ENCODE measurements around the gene ART1.

ART1 gene

DNA sequence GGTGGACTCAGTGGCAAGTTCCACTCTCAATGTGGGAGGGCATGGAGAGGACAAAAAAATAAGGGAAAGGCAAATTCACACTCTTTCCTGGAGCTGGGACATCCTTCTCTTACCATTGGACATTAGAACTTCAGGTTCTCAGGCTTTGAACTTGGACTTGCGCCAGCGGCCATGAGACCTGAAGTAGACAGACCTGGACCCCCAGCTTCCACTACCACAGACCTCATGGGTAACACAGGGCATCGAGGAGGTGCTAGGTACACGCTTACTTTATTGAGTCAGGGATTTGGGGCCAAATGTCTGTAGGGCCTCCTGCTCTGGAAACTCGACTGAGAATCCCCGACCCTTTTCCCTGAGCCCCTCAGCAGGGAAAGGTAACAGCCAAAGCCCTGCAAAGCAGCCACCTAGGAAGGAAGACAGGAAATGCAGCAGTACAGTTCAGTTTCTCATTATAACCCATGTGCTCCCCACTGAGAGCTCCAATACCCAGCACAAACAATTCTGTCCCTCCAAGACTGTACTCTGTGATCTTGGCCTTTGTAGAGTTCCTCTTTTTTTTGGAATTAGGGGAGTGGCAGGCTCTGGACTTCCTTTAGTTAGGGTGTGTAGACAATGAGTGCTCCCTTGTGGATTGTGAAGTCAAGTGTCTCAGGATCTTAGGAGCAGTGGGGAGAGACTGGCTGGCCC, 20.6 kb downstream of the ART1 start:
- DNase-seq (ENCODE audit: low read depth in 1 of 2, low spot score in 1 of 2) = no peak

DNA sequence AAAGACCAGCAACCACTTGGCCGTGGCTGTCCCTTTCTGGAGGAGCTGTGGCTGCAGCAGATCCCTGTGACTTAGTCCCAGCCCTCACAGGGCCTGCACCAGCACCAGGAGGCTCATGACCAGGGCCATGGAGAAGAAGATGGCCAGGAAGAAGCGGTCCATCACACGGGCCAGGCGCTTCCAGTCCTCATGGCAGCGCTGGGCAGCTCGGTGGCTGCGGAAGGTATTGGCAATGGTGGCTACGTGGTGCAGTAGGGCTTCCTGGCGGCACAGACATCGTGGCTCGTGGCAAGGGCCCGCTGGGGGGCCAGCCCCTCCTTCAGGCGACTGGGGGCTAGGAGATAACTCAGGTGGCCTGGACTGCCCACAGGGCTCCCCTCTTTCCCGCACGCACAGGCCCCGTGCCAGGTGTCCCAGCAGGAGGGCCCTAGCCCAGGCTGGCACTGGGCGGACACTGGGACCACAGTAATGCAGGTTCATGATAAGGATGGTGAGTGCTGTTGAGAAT, 21.1 kb downstream of the ART1 start:
- DNase-seq (ENCODE audit: low read depth in 1 of 2, low spot score in 1 of 2) = no peak

DNA sequence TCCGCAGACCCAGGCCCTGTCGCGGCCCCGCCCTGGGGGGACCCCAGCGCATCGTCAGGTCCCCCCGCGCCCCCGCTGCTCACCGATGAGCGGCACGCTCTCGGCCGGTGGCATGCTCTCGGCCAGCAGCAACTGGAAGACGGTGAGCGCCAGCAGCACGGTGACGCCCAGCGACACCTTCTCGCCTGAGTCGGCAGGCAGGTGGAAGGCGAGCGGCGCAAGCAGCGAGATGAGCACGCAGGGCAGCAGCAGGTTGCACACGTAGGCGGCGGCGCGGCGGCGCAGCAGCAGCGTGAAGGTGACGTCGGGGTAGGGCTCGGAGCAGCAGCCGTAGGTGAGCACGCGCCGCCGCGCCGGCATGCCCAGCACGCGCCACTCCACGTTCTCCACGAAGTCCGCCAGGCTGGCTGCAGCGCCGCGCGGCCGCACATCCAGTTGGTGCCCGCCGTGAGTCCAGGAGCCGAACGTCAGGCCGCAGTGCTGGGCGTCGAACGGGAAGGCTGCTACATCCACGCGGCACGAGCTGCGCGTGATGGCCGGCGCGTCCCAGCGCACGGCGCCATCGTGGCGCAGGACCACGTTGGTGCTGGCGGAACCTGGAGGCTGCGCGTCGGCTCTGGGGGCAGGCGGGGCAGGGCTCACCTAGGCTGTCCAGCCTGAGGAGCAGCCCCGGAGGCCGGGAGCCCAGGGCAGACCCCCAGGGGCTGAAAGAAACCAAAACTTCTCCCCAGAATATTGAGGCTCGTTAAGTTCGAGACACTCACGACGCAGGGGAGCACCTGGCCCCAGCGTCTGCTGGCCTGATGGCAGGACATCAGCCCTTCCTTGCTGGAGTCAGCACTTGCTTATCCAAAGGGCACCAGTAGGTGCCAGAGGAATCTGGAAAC, 22.5 kb downstream of the ART1 start:
- no peak for DNase-seq (ENCODE audit: low read depth in 1 of 2, low spot score in 1 of 2)

DNA sequence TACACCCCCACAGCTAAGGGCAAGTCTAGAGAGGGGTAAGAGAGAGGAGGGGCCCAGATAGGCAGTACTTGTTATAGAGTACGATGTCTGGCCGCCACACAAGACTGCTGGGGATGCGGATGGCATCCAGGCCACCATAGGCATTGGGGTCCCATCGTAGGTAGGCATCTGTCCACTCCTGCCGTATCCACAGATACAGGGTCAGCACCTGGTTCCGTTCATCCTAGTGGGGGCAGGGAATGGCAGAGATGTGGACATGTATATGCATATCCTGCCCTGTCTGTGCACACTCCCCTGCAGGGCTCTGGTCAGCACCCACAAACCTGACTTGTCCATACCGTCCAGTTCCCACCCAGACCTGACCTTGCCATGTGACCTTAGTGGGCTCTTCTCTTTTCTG, 24.2 kb downstream of the ART1 start:
- DNase-seq (ENCODE audit: low read depth in 1 of 2, low spot score in 1 of 2) = no peak

DNA sequence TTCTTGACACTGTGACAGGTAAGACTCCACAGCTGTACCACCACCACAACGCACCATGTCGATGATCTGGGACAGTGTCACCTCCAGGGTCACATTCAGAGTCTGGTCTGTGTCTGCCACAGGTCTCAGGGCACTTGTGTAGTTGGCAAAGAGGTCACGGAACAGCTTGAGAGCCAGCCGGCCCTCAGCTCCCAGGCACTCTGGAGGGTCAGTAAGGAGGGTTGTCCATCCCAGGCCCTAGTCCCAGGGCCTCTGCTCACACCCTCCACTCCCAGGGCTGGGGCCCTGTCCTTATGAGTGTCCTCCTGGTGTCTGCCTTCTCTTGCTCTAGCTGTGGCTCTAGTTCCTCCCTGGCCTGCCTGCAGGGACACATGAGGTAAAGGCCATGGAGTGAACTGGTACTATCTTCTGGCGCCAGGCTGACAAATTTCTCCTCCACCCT, 24.8 kb downstream of the ART1 start:
- DNase-seq (ENCODE audit: low read depth in 1 of 2, low spot score in 1 of 2) = no peak

DNA sequence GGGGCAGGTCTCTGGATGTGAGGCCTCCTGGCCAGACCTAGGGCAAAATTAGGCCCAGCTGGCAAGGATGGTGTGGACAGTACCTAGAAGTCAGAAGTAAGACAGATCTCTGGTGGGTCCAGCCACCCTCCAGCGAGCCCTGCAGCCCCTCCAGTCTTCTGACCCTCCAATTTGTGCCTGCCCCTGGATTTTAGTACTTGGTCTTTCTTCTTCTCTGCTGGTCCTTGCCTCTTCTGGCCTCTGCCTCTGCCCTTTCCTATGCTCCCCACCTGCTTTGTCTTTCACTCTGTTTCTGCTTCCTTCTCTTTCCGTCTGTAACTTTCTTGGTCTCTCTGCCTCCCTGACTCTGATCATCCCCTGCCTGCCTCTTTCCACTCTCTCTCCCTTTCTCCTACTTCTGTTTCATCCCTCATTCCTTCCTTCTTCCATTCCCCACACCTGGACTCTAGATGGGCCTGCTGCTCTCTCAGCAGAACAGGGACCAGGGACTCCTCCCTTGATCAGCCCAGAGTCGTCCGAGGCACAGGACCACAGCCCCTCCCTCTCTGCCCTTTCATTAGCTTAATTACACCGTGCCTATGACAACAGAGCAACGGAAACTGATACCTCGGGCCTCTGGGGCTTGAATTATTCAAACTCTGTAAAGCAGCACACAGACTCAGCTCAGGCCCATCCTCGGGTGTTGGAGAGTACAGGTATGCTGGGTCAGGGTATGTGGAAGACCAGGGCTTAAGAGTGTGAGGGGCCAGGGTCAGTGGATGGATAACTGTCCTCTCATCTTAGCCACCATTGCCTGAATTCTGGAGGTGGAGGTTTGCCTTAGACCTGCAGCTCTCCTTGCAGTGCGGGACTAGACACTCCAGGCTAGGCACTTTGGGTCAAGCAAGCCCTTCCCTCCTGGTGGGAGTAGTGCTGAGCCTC, 26.7 kb downstream of the ART1 start, which contains the start of gene CHRNA10:
CHRNA10 (minus strand) TSS at position 51 of the 921 bp plus-strand sequence. CDS start 72 bp downstream, outside the sequence.
- no peak for DNase-seq (ENCODE audit: low read depth in 1 of 2, low spot score in 1 of 2)

DNA sequence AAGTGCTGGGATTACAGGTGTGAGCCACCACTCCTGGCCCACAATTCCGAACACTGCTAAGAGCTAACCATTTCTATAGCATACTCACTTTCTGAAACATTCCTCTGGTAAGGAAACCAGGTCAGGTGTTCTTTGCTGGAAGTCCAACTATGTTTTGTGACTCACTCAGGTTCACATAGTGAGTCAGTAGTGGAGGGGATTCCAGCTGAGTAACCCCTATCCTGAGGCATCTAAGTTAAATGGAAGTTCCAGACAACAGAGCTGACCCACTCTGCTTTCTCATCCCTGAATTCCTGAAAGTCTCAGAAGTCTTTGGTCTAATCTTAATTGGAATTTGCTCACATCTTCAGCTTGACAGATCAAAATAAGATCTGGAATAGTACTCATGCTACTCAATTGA, 29.3 kb downstream of the ART1 start:
- DNase-seq (ENCODE audit: low read depth in 1 of 2, low spot score in 1 of 2) = no peak

DNA sequence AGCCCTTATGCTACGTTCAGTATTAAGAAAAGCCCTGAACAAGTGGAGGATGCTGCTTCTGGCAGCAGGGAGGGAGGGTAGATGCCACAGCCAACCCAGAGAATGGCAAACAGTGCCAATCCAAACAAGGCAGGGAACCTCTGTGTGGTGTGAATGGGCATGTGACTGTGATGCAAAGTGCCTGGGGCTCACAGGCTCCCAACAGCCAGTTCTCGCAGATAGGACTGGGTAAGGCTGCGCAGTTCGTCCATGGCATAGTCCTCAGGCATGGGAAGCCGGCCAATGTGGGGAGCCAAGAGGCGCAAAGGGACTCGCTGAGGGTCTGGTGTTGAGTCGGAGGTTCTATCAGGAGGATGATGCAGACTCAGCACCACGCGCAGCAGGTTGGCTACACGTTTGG, 31.0 kb downstream of the ART1 start:
- no peak for DNase-seq (ENCODE audit: low read depth in 1 of 2, low spot score in 1 of 2)

DNA sequence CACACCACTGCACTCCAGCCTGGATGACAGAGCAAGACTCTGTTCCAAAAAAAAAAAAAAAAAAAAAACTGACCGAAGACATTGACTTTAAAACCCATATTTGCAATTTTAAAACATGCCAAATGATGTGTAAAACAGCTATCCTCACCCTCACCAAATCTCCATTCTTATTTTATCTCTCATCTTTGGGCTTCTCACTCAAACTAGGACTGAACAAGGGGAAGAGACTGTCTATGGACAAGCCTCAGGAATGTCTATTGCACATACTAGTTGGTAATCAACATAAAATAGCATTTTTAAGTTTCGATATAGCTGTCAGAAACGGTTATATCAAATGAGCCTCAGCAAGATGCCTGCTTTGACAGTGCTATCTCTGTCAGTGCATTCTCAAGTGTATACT, 34.1 kb downstream of the ART1 start:
- DNase-seq (ENCODE audit: low read depth in 1 of 2, low spot score in 1 of 2) = no peak

DNA sequence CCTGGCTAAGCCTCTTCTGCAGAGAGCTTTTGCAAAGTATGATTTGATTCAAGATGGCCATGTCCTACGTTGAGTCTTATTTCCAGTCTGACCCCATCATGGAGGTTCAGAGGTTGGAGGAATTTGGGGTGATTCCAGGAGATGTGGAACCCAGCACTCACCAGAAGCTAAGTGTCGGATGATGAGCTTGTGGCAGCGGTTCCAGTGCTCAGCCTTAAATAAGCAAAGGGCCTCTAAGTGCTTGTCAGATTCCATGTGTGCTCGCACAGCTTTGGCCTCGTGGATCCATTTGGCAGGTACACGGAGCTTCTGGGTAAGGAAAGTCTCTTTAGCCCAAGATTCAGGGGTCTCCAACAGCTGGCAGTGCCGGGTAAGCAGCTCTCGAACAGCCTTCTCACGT, 38.1 kb downstream of the ART1 start:
- no peak for DNase-seq (ENCODE audit: low read depth in 1 of 2, low spot score in 1 of 2)

DNA sequence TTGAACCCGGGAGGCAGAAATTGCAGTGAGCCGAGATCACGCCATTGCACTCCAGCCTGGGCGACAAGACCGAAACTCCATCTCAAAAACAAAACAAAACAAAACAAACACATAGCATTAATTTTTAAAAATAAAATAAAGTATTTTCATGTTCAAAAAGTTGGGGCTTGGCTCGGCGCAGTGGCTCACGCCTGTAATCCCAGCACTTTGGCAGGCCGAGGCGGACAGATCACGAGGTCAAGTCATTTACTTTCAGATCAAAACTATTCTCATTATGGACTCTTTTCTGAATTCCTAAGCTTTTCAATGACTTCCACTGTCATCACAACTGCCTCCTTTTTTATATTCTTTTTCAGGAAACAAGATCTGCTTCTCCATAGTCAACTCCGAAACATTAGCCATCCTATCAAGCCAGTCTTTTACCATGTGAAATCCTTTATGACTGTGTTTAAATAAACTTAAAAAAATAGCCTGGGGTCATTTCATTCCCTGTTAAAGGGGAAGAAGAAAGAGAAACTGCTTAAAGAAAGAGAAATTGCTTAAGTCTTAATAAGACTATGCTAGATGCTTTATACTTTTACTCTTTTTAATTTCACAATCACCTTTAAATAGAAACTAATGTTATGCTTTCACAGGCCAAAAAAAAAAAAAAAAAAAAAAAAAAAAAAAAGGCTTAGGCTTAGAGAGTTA, 39.3 kb downstream of the ART1 start:
- no peak for DNase-seq (ENCODE audit: low read depth in 1 of 2, low spot score in 1 of 2)

DNA sequence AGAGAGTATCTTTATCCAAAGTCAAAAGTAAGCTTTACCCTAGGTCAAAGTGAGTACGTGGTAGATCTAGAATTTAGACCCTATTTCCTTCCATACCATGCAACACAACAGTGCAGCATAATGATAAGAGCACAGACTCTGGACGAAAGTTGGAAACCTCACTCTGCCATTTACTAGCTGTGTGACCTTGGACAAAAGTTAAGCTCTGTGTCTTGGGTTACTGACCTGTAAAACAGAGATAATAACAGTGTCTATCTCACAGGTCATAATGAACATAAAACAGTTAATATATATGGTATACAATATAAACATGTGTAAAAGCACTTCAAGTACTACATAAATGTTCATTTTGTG, 39.9 kb downstream of the ART1 start:
- no peak for DNase-seq (ENCODE audit: low read depth in 1 of 2, low spot score in 1 of 2)

DNA sequence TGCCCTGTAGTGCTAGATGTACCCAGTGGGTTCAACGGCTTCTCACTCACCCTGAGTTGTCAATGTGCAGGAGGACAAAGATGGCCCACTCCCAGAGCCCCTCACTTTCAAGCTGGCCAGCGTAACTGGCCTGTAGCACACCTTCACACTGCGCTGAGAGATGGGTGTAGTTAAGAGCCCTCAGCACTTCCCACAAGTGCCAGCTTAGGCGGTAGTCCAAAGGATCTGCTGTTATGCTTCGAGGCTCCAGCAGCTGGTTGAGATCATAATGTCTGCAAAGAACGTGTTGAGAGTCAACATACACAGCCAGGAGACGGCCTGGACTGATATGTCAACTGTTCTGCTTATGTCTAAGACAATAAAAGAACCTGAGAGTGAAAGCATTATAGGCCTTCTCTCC, 41.0 kb downstream of the ART1 start:
- DNase-seq (ENCODE audit: low read depth in 1 of 2, low spot score in 1 of 2) = no peak

DNA sequence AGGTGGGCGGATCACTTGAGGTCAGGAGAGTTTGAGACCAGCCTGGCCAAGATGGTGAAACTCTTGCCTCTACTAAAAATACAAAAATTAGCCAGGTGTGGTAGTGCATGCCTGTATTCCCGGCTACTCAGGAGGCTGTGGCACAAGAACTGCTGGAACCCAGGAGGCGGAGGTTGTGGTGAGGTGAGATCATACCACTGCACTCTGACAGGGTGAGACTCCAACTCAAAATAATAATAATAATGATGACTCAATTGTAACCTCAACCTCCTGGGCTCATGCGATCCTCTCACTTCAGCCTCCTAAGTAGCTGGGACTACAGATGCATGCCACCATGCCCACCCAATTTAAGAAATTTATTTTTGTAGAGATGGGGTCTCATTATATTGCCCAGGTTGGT, 41.8 kb downstream of the ART1 start:
- DNase-seq (ENCODE audit: low read depth in 1 of 2, low spot score in 1 of 2) = no peak

DNA sequence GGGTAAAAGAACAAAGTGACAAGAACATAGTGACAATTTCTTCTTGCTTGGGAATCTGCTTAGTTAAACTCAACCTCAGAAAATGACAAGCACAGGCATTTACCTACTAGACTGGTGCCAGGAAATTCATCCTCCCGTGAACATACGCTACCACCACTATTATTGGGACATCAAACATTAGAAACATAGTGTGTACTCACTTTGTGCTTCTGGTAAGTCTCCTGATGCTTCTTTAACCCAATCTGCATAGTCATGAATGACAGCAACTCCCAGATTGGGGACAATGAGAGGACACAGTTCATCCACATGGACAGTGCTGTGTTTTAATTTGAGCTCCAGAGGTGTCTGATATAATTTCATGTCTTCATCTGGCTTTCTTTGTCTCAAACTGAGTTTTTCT, 55.5 kb downstream of the ART1 start:
- DNase-seq (ENCODE audit: low read depth in 1 of 2, low spot score in 1 of 2) = no peak

DNA sequence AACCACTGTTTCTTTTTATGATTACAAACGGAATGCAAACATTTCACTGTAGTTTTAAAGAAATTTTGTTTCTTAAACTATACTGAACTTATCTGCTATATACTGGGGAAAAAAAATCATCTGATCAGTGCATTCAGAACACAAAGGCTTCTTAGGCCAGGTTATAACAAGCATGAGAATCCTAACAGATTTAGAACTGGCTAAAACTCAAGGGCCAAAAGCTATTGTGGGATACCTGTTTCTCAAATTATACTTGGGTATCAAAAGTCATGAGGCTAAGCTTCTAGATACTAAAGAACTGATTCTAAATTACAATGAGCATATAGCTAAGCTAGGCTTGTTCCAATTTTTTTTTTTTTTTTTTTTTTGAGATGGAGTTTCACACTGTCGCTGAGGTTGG, 56.0 kb downstream of the ART1 start:
- no peak for DNase-seq (ENCODE audit: low read depth in 1 of 2, low spot score in 1 of 2)

DNA sequence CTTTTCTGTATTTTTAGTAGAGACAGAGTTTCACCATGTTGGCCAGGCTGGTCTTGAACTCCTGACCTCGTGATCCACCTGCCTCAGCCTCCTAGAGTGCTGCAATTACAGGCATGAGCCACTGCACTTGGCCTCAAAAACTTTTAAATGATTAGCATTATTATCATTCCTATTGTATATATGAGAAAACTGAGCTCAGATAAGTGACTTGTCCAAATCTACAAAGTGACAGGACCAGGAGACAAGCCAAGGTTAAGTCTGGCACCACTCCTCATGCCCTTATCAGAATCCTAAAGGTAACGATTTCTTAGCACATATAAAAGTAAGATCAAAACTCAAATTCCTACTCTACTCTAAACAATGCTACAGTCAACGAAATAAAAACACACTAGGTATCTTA, 58.5 kb downstream of the ART1 start:
- DNase-seq (ENCODE audit: low read depth in 1 of 2, low spot score in 1 of 2) = no peak

DNA sequence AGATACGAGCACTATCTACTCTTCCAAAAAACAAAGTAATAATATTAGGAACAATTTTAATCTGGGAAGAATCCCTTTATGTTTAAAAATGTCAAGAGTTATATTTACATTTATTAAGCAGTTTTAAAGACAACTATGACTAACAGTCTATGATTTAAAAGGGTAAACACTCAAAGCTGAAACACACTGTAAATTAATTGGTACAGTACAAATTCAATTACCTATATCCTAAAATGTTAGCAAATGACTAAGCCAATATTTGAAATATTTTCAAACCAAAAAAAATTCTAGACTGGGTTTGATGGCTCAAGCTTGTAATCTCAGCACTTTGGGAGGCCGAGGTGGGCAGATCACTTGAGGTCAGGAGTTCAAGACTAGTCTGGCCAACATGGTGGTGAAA, 62.2 kb downstream of the ART1 start:
- no peak for DNase-seq (ENCODE audit: low read depth in 1 of 2, low spot score in 1 of 2)

DNA sequence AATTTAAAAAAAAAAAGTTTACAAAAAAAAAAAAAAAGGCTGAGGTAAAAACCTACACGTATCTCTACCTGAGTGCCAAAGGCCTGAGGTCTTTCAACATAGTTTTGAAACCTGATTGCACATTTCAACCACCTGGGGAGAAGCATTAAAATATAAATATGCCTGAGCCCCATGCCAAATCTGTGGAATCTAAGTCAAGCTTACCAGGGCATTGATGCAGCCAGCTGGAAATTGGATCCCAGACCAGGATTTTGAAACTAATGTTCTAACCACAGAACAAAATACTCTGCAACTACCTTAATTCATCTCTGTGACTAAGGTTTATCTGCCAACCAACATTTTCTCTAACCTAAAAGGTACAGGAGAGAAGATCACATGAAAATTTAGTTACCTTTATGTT, 65.0 kb downstream of the ART1 start:
- no peak for DNase-seq (ENCODE audit: low read depth in 1 of 2, low spot score in 1 of 2)

DNA sequence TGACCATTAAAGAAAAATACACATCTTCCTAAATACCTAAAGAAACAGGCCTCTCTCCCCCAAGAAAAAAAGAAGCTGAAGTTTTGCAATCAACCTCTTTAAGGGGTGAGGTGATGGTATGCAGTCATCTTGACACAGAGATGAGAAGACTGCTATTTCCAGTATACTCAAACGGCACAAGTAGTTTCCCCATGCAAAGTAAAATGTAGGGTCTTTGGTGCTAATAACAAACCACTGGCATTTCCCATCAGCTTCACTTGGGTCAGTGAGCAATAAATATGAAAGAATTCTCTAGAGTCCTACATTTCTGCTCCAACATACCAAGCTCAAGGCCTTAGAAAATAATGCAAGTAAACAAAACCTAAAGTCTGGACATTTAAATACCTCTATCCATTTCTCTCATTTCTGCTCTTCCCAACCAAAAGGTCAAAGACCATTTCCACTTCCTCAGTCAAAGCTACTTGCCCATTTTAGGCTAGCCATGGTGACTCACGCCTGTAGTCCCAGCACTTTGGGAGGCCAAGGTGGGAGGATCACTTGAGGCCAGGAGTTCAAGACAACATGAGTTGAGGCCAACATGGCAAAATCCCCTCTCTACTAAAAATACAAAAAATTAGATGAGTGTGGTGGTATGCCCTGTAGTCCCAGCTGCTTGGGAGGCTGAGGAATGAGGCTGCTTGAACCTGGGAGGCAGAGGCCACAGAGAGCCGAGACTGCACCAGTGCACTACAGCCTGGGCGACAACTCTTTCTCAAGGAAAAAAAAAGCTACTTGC, 65.7 kb downstream of the ART1 start:
- no peak for DNase-seq (ENCODE audit: low read depth in 1 of 2, low spot score in 1 of 2)
